Kidney tubule cell (primary cell): ENCODE data around the gene EFHD2.
"Not testable (repeated sequence)": the region's sequence is repeated elsewhere in the genome, so short reads cannot be mapped to it uniquely, and the experiment has no call there.

Experiments
- DNase-seq: peaks from one replicate; pipeline ENCODE4 v3.0.0-alpha.2; 2018; ENCODE audit warnings: low spot score

Gene EFHD2

DNA sequence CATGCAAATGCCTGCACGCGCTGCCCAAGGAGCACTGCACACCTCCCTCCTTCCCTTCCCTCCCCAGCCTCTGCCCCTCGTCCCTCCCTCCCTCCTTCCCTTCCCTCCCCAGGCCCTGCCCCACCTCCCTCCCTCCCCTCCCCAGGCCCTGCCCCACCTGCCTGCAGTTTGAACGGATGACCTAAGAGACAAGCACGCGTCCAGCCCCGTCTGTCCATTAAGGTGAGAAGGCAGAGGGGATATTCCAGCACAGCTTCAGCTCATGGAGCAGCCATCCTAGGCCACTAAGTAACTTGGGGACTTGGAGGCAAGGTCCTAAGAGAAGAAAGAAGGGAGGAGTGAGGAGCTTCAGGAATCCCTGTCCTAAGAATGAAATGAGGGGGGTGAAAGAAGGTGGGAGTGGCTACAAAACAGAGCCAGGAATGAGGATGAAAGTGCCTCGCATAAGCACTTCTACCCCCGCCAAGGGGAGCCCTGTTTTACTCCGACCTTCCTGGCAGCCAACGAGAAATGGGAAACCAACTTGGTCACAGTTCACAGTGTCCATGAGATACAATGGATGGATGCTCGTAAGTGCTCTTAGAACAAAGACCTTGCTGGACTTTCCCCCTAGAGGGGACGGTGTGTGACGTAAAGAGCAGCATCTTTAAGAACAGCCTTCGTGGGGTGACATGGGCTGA lies 21.3 kb upstream of the EFHD2 start:
- no peak for DNase-seq

GRCh38 chr1:15389828-15390227 lies 19.9 kb upstream of the EFHD2 start:
- not testable (repeated sequence) for DNase-seq

DNA sequence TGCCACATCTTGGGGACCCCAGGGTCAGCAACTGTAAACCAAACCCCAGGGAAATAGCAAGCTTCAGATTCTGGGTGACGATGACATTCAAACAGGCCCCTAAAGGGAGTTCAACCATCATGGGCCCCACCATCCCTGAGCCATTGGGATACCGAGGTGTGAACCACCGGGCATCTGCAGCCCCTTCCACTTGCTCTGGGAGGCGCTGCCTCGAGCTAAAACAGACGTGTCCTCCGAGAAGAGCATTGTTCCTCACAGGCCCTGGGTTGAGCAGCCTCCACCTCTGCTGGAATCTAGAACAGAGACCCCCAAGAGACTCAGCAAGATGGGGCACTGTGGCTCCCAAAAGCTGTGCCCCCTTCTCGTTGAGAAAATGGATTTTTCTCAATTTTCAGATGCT lies 19.0 kb upstream of the EFHD2 start:
- DNase-seq, result no peak

GRCh38 chr1:15391366-15391765 lies 18.3 kb upstream of the EFHD2 start:
- no peak for DNase-seq

DNA sequence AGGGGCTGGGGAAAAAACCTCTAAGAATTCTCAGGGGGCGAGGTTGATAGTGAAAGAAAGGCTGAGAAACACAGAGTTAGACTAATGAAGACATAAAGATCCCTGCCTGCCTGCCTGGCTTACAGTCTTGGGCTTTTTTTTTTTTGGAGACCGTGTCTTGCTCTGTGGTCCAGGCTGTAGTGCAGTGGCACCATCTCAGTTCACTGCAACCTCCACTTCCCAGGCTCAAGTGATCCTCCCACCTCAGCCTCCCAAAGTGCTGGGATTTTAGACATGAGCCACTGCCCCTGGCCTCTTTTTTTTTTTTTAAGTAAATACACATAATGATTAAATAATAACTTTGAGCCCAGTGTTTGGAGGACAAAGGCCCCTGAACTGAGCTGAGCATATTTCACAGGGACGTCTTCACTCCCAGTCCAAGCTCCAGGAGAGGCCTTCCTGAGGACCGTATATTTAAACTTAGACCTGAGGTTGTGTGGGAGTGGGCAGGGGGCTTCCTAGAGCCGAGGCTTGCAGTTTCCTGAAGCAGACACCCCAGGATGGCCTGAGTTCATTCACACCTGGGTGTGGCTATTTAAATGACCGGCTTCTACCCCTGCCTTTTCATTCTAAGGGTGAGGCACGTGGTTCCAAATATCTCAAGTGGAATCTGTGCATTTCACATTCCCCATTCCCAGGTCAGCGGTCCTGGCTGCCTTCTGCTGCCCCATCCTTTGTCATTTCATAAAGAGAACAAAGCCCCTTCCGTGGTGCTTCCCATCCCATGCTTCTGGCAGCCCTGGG lies 16.0 kb upstream of the EFHD2 start:
- DNase-seq, result no peak

- DNase-seq, result no peak
Measured at GRCh38 chr1:15394258-15394690, 15.4 kb upstream of the EFHD2 start.

- DNase-seq, result no peak
Measured at GRCh38 chr1:15397236-15397635, 12.5 kb upstream of the EFHD2 start.

DNA sequence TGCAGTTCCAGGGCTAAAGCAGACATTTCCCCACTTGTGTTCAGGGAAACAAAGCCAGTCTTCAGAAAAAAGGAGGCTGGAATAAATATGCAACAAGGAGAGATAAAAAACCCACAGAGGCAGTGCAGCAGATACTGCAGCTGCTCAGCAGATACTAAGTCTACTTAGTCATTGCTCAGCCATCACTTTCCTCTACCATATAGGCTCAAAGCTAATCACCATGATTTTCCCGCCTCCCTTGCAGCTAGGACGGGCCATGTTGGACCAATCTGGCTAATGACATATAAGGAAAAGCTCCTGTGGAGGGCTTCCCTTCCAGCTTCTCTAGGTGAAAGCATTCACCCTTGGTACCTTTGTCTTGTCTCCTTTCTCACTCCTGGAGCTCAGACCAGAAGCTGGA lies 10.0 kb upstream of the EFHD2 start:
- DNase-seq, result no peak

DNA sequence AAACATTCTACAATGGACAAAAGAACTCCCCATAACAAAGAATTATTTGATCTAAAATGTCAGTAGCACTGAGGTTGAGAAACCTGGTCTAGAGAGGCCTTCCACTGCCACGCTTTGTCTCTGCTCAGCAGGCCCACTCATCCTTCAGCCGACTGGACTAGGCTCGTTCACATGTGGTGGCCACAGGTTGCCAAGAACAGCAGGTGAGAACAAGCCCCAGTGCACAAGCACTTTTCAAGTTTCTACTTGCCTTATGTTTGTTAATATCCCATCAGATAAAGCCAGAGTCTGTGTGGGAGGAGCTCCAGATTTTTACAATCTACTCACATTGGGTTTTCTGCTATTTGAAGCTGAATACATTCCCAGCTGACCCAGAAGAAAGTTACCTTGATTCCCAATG lies 9.1 kb upstream of the EFHD2 start:
- no peak for DNase-seq

DNA sequence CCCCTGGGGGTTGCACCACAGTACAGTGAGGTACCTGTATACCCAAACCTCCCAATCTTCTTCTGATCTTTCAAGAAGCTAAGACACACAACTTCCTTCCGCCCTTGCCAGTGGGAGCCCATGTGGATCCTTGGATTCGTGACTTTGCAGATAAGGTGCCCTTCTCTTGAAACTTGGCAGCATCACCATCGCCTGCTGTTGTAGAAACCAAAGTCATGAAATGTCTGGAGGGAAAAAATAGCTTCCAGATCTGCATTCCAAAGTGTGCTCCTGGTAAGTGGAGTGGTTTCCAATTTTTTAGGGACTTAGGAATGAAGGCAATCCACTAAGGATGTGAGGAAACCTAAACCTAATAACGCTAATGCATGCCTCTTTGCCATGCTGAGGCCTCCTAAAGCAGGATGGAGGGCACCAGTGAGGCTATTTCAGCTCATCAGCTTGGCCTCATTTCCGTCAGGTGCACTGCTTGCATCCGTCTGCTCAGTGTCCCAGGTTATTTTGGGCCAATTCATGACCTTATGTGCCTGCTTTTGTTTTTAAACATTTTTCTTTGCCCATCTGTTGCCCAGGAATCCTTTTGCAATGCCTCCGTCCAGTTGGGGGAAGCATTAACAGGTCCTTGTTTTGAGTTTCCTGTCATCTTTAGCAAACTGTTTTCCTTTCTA lies 8.2 kb upstream of the EFHD2 start:
- no peak for DNase-seq

GRCh38 chr1:15402809-15403450 lies 6.8 kb upstream of the EFHD2 start:
- DNase-seq, result no peak

GRCh38 chr1:15403962-15404580 lies 5.6 kb upstream of the EFHD2 start:
- no peak for DNase-seq

DNA sequence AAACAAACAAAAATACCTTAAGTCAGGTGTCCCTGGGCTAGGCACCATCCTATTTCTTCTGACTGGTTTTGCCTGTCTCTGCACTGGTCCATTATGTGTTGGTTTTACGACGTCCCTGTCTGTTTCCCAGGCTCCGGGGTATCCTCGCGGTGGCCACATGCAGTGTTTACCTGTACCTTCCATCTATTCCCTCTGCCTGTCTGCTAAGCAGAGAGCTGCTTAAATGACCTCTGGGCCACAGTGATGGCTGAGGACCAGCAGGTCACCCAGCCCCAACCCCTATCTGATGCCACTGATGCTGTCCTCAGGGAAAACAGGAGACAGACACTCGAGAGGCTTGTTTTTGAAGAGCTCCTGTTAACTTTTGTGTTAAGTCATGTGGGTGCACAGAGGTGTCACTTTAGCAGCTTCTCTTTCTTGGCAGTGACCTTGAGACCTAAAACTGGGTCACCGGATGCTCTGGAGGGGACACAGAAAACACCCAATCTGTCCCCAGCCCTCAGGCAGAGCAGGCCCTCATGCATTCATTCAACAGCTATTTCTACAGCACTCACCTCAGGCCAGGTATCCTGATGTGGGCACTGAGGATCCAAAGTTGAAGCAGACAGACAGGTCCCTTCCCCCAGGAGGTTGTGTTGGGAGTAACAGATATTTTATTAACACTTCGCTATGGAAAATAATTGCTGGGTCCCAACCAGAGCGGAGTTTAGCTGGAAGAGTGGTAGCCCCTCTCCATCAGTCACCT lies 4.4 kb upstream of the EFHD2 start:
- no peak for DNase-seq

DNA sequence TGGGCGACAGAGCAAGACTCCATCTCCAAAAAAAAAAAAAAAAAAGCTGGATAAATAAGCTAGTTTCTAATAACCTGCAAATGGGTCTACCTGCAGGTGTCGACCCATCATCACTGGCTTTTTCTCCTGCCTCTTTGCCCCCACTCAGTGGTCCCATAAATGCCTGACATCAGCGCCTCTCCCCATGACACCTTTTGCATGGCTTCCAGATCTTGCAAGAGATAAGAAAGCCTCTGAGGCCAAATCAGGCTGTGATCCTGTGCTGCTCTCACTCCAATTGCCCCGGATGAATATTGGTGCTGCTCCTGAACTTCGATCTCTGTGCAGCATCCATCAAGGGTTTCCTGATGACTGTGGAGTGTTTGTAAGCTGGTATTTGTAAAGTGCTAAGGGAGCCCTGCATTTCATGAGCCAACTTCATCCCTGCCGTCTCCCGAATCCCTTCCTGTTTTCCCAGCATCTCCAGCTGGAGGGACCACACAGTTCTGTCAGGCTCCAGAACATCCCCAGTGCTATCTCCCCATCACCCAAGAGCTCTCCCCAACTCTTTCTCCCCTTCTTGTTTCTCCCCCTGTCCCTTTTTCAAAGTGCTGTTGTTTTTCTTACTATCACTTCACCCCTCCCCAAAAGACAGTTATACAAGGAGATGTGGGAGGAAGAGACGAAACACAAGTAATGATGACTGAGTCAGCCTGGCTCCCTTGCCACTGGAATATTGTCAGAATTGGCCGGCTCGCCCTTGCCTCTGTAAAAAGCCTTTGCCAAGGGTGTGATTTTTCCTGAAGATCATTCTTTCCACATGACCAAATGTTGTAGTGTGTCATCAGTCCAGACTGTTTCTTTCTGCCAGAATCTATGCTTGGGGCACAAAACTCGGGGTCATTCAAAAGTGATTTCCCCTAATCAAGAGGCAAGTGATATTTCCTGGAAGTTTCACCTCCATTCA lies 2.8 kb upstream of the EFHD2 start:
- DNase-seq, result peak; percentile 61

DNA sequence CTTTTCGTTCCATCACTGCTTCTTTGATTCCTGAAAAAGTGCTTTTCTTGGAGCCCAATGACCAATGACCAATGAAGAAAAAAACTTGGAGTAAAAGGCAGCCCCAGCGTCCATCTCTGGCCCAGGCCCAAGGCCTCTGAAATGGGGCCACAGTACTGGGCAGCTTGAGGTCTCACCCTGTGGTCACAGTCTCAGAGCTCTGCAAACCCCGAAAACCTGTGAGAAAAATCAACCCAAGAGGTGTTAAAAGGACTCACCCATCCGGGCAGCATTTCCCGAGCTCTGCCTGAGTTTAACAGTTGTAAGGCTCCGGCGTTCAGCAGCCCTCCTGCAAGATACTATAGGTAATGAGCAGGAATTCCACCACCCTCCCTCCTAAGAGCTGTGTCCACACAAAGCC lies 2.1 kb upstream of the EFHD2 start:
- DNase-seq, result no peak

DNA sequence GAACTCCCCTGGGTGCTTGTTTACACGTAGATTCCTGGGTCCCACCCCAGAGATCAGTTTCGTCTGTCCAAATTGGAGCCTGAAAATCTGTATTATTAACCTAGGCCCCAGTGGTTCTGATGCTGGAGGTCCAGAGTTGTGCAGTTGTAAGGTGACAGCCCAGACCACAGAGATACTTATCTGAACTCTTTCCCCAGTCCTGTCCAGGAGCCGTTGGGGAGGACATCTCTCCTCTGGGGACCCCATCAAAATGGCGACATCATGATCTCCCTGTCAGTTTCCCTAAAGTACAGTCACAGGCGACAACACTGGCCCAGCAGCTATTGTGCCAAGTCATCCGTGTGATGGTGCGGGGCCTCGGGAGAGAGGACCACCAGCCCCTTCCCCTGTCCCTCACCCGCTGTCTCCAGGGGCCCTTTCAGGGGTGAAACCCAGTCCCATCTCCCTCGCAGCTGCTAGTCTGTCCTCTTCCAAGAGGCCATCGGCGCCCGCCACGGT lies 749 bp upstream of the EFHD2 start:
- no peak for DNase-seq

GRCh38 chr1:15410223-15410883 lies 665 bp downstream of the EFHD2 start:
- no peak for DNase-seq

- DNase-seq, result no peak
Measured at GRCh38 chr1:15410884-15411245, 1.2 kb downstream of the EFHD2 start.

GRCh38 chr1:15411593-15412137 lies 2.0 kb downstream of the EFHD2 start:
- no peak for DNase-seq
